ENCODE data around the gene PIK3IP1.

The PIK3IP1 gene

DNA sequence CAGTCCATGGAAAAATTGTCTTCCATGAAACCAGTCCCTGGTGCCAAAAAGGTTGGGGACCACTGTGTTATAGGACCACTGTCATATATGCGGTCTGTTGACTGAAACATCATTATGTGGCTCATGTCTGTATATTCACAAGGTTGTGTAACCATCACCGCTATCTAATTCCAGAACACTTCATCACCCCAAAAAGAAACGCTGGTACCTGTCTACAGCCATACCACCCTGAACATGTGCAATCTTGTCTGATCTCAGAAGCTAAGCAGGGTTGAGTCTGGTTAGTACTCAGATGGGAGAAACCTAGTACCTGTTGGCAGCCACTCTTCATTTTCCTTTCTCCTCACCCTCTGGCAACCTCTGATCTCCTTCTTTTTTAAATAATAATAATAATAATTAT, 12.9 kb upstream of the PIK3IP1 start:
- Histone ChIP-seq H3K27ac (ENCODE audit: low read length) (no peak overlapping the region), H3K36me3 (ENCODE audit: control insufficient read depth in 2 of 2, insufficient read depth in 2 of 2, low read length in 2 of 2) (no peaks in the 10 kb centered on the region), H3K27me3 (ENCODE audit: control insufficient read depth in 1 of 2, insufficient read depth in 2 of 2, low read length in 2 of 2) (no peaks in the 10 kb centered on the region), H3K4me3 (ENCODE audit: low read length in 2 of 2) (no peak overlapping the region), H3K9ac (ENCODE audit: low read length in 2 of 2) (no peak overlapping the region), H3K9me3 (ENCODE audit: control insufficient read depth in 2 of 2, low read length in 2 of 2) (no peaks in the 10 kb centered on the region), H3K4me1 (ENCODE audit: control insufficient read depth, insufficient read depth, low read length) (no peaks in the 10 kb centered on the region)

DNA sequence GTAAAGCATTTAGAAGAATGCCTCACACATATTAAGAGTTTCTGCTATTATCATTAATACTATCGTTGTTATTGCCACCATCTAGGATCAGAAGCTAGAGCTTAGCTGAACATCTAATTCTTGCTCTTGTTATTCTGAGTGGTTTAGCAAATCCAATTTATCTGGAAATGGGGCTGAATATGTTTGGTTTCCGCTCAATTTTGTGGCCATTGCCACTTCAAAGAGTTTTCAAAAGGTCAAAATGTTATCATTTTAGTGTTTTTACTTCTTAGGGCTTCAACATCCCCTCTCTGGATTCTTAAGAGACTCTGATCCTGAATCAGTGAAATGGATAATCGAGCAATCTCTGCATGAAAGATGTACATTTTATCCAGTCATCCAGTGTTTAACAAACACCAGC, 10.2 kb upstream of the PIK3IP1 start:
- Histone ChIP-seq H3K27me3 (ENCODE audit: control insufficient read depth in 1 of 2, insufficient read depth in 2 of 2, low read length in 2 of 2) (no peaks in the 10 kb centered on the region), H3K9ac (ENCODE audit: low read length in 2 of 2) (no peak overlapping the region), H3K4me1 (ENCODE audit: control insufficient read depth, insufficient read depth, low read length) (no peaks in the 10 kb centered on the region), H3K9me3 (ENCODE audit: control insufficient read depth in 2 of 2, low read length in 2 of 2) (no peaks in the 10 kb centered on the region), H3K4me3 (ENCODE audit: low read length in 2 of 2) (no peak overlapping the region), H3K36me3 (ENCODE audit: control insufficient read depth in 2 of 2, insufficient read depth in 2 of 2, low read length in 2 of 2) (no peaks in the 10 kb centered on the region), H3K27ac (ENCODE audit: low read length) (no peak overlapping the region)

DNA sequence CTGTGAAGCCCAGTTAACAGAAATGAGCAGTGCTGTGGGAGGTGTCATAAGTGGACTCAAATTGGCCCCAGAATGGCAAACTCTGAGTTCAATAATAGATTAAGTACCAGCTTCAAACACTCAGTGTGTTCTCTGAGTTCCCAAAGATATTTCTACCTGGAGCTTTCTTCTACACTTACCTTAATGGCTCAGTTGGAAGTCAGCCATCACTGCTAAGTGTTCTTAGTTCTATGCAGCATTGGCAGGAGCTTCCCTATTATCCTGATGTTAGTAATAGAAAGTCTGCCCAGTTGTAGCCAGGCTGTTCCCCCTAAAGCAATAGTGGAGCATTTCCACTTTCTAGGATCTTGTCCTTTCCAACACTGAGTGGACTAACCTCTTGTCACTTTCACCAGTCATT, 9.7 kb upstream of the PIK3IP1 start:
- H3K9ac ChIP-seq (ENCODE audit: low read length in 2 of 2) = no peak overlapping the region
- H3K4me3 ChIP-seq (ENCODE audit: low read length in 2 of 2) = no peak overlapping the region
- no peaks in the 10 kb centered on the region for H3K9me3 ChIP-seq (ENCODE audit: control insufficient read depth in 2 of 2, low read length in 2 of 2)
- H3K27me3 ChIP-seq (ENCODE audit: control insufficient read depth in 1 of 2, insufficient read depth in 2 of 2, low read length in 2 of 2) = no peaks in the 10 kb centered on the region
- H3K4me1 ChIP-seq (ENCODE audit: control insufficient read depth, insufficient read depth, low read length) = no peaks in the 10 kb centered on the region
- no peak overlapping the region for H3K27ac ChIP-seq (ENCODE audit: low read length)
- no peaks in the 10 kb centered on the region for H3K36me3 ChIP-seq (ENCODE audit: control insufficient read depth in 2 of 2, insufficient read depth in 2 of 2, low read length in 2 of 2)

DNA sequence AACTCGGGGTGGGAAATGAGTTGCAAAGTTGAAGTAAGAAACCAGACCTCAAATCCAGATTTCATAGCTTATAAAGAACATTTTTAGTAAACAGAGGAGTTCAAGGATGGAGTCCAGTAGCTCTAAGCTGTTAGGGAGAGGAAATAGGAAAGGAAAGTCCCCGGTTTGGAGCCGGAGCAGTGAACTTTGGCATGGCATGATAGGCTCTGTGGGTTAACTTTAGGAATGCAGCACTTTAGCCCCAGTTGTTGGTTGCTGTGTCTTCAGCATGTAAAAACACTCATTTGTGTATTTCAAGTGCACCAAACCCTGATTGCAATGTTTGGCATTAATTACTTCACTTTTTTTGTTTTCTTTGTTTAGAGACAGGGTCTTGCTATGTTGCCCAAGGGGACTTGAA, 8.6 kb upstream of the PIK3IP1 start:
- no peak overlapping the region for H3K9ac ChIP-seq (ENCODE audit: low read length in 2 of 2)
- no peaks in the 10 kb centered on the region for H3K36me3 ChIP-seq (ENCODE audit: control insufficient read depth in 2 of 2, insufficient read depth in 2 of 2, low read length in 2 of 2)
- no peaks in the 10 kb centered on the region for H3K27me3 ChIP-seq (ENCODE audit: control insufficient read depth in 1 of 2, insufficient read depth in 2 of 2, low read length in 2 of 2)
- H3K27ac ChIP-seq (ENCODE audit: low read length) = no peak overlapping the region
- no peak overlapping the region for H3K4me3 ChIP-seq (ENCODE audit: low read length in 2 of 2)
- no peaks in the 10 kb centered on the region for H3K4me1 ChIP-seq (ENCODE audit: control insufficient read depth, insufficient read depth, low read length)
- H3K9me3 ChIP-seq (ENCODE audit: control insufficient read depth in 2 of 2, low read length in 2 of 2) = no peaks in the 10 kb centered on the region

DNA sequence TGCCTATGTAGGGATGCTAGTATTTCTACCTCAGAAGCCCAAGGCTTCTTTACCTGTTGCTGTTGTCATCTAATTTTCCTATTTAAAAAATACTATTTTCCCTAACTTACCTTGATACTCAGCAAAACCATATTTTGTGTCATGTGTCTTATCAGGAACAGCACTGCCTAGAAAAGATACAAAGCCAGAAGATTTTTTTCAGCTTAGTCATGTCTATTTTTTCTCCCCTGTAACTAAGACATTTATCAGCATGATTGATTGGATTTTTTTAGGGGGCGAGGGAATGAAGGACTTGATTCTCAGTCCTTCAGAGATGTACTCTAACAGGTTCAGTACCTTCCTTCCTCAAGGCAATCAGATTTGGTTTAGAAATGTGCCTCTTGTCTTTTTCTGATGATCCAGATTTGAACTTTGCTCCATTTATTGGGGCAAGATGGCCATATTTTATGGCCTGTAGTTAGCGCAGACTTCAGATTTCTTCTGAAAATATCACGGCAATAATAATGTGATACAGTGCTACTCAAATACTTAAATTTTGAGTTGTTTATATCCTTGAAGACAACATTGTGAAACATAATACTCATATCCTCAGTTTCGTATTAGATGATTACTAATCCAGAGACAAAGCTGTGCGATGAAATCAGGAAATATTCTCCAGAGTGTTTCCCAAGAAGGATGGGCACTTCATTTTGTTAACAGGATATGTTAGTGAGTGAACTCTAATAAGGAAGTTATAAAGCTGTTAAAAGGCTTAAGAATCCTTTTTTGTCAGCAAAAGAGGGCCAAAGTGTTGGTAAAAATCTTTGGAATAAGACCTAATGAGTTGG, 3.8 kb upstream of the PIK3IP1 start:
- Histone ChIP-seq H3K4me1 (ENCODE audit: control insufficient read depth, insufficient read depth, low read length) (peaks cover 14% of the 10 kb centered on the region), H3K36me3 (ENCODE audit: control insufficient read depth in 2 of 2, insufficient read depth in 2 of 2, low read length in 2 of 2) (no peaks in the 10 kb centered on the region), H3K9me3 (ENCODE audit: control insufficient read depth in 2 of 2, low read length in 2 of 2) (no peaks in the 10 kb centered on the region), H3K27me3 (ENCODE audit: control insufficient read depth in 1 of 2, insufficient read depth in 2 of 2, low read length in 2 of 2) (no peaks in the 10 kb centered on the region), H3K27ac (ENCODE audit: low read length) (no peak overlapping the region), H3K9ac (ENCODE audit: low read length in 2 of 2) (no peak overlapping the region), H3K4me3 (ENCODE audit: low read length in 2 of 2) (no peak overlapping the region)

DNA sequence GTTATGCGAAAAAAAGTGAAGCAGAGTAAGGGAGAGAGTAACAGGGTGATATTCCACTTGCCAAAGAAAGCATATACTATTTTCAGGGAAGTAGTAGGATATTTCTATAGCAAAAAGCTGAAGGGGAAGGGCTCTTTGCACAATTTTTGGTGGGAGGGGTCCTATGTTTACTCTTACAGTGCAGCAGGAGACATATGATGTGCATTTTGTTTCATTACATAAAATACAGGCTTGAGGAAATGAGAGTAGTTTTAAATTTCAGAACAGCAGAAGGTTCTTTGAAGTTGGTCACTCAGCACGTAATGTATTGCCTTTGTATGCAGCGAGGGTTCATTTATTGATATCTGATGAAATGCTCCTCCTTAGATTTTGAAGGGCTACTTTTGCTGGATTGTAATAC, 3.1 kb upstream of the PIK3IP1 start:
- H3K36me3 ChIP-seq (ENCODE audit: control insufficient read depth in 2 of 2, insufficient read depth in 2 of 2, low read length in 2 of 2) = no peaks in the 10 kb centered on the region
- peak overlapping the region in 1 of 2 donors; percentile 2 for H3K9ac ChIP-seq (ENCODE audit: low read length in 2 of 2)
- H3K27ac ChIP-seq (ENCODE audit: low read length) = no peak overlapping the region
- peaks cover 18% of the 10 kb centered on the region for H3K4me1 ChIP-seq (ENCODE audit: control insufficient read depth, insufficient read depth, low read length)
- no peaks in the 10 kb centered on the region for H3K9me3 ChIP-seq (ENCODE audit: control insufficient read depth in 2 of 2, low read length in 2 of 2)
- no peak overlapping the region for H3K4me3 ChIP-seq (ENCODE audit: low read length in 2 of 2)
- no peaks in the 10 kb centered on the region for H3K27me3 ChIP-seq (ENCODE audit: control insufficient read depth in 1 of 2, insufficient read depth in 2 of 2, low read length in 2 of 2)

DNA sequence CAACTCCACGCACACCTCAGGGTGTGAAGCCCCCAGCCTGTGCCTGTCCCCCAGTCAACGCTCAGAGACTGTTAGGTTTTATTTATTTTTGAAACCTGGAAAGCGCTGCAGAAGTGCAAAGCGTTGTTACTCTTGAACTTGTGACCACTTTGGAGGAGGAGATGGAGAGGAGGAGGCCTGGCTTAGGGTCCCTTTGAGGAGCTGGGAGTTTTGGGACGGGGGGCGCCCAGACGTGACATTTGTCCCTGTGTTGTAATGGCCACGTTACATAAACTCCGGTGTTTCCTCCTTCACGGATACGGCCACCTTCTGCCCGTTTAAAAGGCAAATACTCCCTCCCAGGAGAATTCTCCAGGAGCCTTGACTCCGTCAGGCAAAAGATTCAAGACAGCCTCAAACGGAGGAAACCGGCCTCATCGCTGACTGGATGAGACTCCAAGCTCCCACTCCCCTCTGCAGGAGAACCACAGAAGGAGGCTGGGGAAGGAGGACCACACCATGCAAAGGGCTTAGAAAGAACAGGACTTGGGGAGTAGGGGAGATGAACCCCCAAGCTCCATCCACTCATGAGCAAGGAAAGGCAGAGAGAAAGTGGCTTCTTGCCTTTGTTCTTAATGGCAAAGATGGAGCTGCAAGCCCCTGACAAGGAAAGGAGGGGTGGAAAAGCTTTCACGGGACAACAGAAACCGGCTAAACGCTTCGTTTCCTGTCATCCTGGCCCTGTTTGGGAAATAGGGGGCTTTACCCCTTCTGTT, 630 bp downstream of the PIK3IP1 start:
- Histone ChIP-seq H3K9me3 (ENCODE audit: control insufficient read depth in 2 of 2, low read length in 2 of 2) (no peaks in the 10 kb centered on the region), H3K4me1 (ENCODE audit: control insufficient read depth, insufficient read depth, low read length) (peaks cover 39% of the 10 kb centered on the region), H3K4me3 (ENCODE audit: low read length in 2 of 2) (peak overlapping the region; percentile 98 to 100), H3K36me3 (ENCODE audit: control insufficient read depth in 2 of 2, insufficient read depth in 2 of 2, low read length in 2 of 2) (peaks cover 13 to 21% of the 10 kb centered on the region in 2 donors), H3K27ac (ENCODE audit: low read length) (peak overlapping the region; percentile 92), H3K27me3 (ENCODE audit: control insufficient read depth in 1 of 2, insufficient read depth in 2 of 2, low read length in 2 of 2) (no peaks in the 10 kb centered on the region), H3K9ac (ENCODE audit: low read length in 2 of 2) (peak overlapping the region; percentile 71 to 95)

DNA sequence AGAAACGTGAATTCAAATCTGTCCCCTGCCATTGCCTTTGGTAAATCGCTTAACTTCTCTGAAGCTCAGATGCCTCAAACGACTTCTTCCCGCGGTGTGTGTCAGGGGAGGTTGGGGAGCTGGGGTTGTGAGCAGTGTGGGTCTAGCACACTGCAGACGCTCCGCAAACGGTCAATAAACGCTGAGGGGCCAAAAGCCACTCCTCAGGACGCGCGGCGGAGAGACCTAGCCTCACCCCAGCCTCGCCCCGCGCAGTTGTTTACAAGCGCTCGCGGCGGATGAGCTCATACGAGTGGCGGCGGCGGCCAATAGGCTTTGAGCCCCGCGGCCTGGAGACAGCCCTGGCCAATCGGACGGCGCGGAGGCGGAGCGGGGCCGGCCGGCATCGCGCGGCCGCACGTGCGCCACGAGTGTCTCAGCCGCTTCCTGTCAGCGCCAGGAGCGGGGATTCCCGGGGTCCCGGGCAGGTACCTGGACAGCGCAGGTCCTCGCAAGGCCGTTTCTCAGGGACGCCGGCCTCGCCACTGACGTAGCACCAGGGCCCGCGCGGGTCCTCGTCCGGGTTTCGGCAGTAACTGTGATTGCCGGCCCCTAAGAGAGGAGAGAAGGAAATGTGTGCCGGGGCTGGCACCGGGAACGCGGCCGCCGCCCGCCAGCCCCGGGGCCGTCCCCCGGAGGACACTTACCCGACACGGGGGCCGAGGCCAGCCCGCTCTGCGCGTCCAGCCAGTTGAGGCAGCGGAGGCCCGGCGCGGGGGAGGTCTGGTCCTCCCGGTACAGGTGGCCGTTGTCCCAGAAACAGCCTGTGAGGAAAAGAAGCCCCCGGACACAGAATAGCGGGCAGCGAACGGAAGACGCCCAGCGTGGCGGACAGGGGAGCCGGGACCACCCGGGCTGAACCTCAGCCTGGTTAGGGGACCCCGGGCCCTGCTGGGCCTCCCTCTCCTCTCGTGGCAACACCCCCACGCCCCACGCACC, 1.5 kb downstream of the PIK3IP1 start:
- Histone ChIP-seq H3K4me1 (ENCODE audit: control insufficient read depth, insufficient read depth, low read length) (peaks cover 43% of the 10 kb centered on the region), H3K9ac (ENCODE audit: low read length in 2 of 2) (peak overlapping the region; percentile 71 to 84)

DNA sequence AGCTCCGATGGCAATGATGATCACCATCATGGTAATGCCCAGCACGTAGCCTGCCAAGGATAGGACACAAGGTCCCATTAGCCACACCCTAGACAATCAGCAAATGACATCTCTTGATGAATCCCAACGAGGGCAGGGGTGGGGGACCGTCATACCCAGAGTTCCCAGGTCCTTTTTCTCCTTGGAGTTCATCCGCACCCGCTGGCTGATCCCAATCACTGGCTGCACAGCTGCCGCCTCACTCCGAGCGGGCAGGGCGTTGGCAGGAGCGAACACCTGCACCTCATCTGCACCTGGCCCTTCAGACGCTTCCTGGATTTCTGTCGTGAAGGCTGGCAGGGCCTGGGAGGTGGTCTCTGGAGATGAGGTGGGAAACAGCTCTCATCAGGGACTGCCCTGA, 2.9 kb downstream of the PIK3IP1 start:
- Histone ChIP-seq H3K27ac (ENCODE audit: low read length) (peak overlapping the region; percentile 55), H3K27me3 (ENCODE audit: control insufficient read depth in 1 of 2, insufficient read depth in 2 of 2, low read length in 2 of 2) (no peaks in the 10 kb centered on the region), H3K36me3 (ENCODE audit: control insufficient read depth in 2 of 2, insufficient read depth in 2 of 2, low read length in 2 of 2) (peaks cover 29 to 36% of the 10 kb centered on the region in 2 donors), H3K9me3 (ENCODE audit: control insufficient read depth in 2 of 2, low read length in 2 of 2) (no peaks in the 10 kb centered on the region), H3K4me1 (ENCODE audit: control insufficient read depth, insufficient read depth, low read length) (peaks cover 40% of the 10 kb centered on the region), H3K4me3 (ENCODE audit: low read length in 2 of 2) (peak overlapping the region; percentile 41 to 100), H3K9ac (ENCODE audit: low read length in 2 of 2) (peak overlapping the region; percentile 36 to 43)

More for the DNA sequence above, 1.5 kb downstream of the PIK3IP1 start:
- peaks cover 19 to 24% of the 10 kb centered on the region in 2 donors for H3K36me3 ChIP-seq (ENCODE audit: control insufficient read depth in 2 of 2, insufficient read depth in 2 of 2, low read length in 2 of 2)
- H3K9me3 ChIP-seq (ENCODE audit: control insufficient read depth in 2 of 2, low read length in 2 of 2) = no peaks in the 10 kb centered on the region
- peak overlapping the region; percentile 92 for H3K27ac ChIP-seq (ENCODE audit: low read length)
- H3K27me3 ChIP-seq (ENCODE audit: control insufficient read depth in 1 of 2, insufficient read depth in 2 of 2, low read length in 2 of 2) = no peaks in the 10 kb centered on the region
- H3K4me3 ChIP-seq (ENCODE audit: low read length in 2 of 2) = peak overlapping the region; percentile 98 to 100

DNA sequence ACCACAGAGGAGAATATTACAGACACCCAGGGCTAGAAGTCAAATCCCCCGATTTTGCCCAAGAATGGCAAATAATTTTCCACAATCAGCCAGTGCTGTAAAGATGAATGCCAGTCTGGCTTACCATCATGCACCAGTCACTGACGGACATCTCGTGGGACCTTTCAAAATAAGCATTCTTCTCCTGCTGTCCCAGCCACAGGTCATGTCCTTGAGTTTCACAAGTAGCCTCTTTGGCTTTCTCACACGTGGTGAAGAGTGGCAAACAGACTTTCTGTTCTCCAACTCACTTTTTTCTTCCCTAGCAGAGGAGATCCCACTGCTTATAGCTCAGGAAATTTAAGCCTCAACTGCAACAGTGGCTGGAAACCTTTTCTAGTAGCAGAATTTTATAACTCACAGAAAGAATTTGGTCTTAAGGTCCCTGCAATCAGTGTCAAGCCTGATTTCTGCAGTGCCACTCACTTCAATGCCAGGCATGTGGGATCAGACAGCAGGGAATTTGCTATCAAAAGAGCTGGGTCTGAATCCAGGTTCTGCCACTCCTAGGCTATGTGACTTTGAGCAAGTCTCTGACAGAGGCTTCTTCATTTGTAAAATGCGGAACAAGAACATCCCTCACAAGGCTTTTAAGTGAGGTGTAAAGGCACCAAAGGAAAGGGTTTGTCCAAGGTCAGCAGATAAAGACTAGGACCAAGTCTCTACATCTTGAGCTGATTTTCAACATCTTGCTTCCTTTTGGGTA, 3.6 kb downstream of the PIK3IP1 start:
- no peaks in the 10 kb centered on the region for H3K9me3 ChIP-seq (ENCODE audit: control insufficient read depth in 2 of 2, low read length in 2 of 2)
- H3K27me3 ChIP-seq (ENCODE audit: control insufficient read depth in 1 of 2, insufficient read depth in 2 of 2, low read length in 2 of 2) = no peaks in the 10 kb centered on the region
- H3K36me3 ChIP-seq (ENCODE audit: control insufficient read depth in 2 of 2, insufficient read depth in 2 of 2, low read length in 2 of 2) = peaks cover 30 to 40% of the 10 kb centered on the region in 2 donors
- H3K4me3 ChIP-seq (ENCODE audit: low read length in 2 of 2) = no peak overlapping the region
- H3K4me1 ChIP-seq (ENCODE audit: control insufficient read depth, insufficient read depth, low read length) = peaks cover 38% of the 10 kb centered on the region
- H3K9ac ChIP-seq (ENCODE audit: low read length in 2 of 2) = peak overlapping the region; percentile 36 to 43
- peak overlapping the region; percentile 55 for H3K27ac ChIP-seq (ENCODE audit: low read length)

Data from stomach smooth muscle (tissue), 2 donors.